H7 (cell line): Measurements from ENCODE around the gene FOXN3. TPM values are rescaled to one million over a fixed set of nuclear protein-coding genes. Genes with fewer than 3 reads are reported as not detected.

Experiments used
- DNase-seq: peaks from one replicate; pipeline ENCODE4 v3.0.0; 2012
- H3K27me3 ChIP-seq: 2 replicates; pipeline ENCODE4 v1.6.0; 2011; ENCODE audit warnings: mild to moderate bottlenecking, low read length; ENCODE audit not compliant: control insufficient read depth, insufficient read depth
- H3K36me3 ChIP-seq: replicated peaks from 2 replicates; pipeline ENCODE4 v1.5.1; 2011; ENCODE audit warnings: low read length; ENCODE audit not compliant: control insufficient read depth, insufficient read depth
- H3K4me3 ChIP-seq: 2 replicates; pipeline ENCODE4 v1.5.1; 2011; ENCODE audit warnings: low read depth, mild to moderate bottlenecking, control low read depth, low read length, moderate library complexity; ENCODE audit not compliant: insufficient read depth
- total RNA-seq: library from RNA; depleted of rRNA; stranded (reverse); fragments of >200 nt; shearing (Covaris generic); gene quantifications from 2 replicates; pipeline ENCODE4 v1.2.3, GENCODE V29; 2014

Gene FOXN3
- total RNA-seq, 1 experiment from 2014 or later = 64.6 TPM

DNA sequence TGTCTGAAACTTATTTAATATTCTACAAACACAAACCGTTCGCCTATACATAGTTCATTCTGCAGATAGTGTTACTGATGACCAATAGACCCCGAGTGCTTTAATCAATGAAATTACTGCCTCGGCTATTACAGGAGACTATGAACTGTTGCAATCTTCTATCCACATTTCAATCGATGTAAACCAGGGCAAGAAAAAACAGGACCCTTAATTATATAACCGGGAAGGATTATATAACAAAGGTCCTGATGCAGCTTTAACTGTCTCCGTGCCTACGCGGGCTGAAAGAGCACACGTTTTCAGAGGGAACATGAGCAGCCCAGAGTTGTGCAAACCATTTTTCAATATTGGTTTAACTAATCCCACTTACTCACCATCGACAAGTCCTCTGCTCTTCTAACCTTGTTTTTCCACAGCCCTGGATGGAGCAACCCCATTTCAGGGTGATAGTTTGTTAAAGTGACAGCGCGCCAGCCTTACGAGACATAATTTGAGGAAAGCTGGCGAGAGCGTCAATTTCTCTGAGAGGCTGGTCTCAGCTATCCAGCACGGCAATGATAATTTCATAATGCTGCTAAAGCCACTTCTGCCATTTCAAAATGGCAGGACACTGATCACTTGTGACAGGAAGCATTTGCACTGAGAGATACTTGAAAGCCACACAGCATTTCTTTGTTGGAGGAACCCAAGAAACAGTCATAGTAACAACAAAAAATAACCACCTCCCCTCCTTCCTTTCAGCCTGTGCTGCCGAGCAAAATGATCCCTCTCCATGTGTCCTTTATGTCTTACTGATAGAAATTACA, 184.6 kb downstream of the FOXN3 start:
- Histone ChIP-seq H3K4me3 (no peak overlapping the region), H3K36me3 (no peaks in the 10 kb centered on the region), H3K27me3 (no peaks in the 10 kb centered on the region)
- no peak for DNase-seq

DNA sequence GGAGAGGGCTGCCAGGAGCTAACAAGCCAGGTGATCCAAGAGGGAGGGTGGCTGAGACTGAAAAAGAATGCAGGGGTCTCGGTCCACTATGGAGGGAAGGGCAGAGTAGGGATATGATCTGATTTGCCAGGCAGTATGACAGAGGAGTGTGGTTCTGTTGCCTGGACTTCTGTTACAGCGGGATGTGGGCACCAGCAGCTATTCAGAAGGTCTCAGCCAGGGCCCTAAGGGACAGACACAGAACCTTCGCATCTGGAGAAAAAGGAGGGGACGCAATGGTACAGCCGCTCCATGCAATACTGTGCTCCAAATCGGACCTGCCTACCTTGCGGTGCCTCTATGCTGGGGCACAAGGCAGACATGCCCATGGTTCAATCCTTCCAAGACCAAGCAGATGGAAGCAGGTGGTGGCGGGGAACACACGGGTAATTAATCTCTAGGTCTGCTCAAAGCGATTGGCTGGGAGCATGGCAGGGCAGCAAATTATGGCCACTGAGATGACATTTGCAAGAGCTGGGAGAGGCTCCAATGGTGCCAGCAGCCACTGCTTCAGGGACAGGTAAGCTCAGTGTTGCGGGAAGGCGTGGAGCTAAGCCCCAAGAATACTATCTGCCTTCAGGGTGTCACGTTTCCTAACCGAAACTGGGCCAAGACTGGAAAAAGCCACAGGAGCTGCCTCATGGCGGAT, 185.5 kb downstream of the FOXN3 start:
- Histone ChIP-seq H3K36me3 (no peaks in the 10 kb centered on the region), H3K27me3 (no peaks in the 10 kb centered on the region), H3K4me3 (no peak overlapping the region)
- no peak for DNase-seq

DNA sequence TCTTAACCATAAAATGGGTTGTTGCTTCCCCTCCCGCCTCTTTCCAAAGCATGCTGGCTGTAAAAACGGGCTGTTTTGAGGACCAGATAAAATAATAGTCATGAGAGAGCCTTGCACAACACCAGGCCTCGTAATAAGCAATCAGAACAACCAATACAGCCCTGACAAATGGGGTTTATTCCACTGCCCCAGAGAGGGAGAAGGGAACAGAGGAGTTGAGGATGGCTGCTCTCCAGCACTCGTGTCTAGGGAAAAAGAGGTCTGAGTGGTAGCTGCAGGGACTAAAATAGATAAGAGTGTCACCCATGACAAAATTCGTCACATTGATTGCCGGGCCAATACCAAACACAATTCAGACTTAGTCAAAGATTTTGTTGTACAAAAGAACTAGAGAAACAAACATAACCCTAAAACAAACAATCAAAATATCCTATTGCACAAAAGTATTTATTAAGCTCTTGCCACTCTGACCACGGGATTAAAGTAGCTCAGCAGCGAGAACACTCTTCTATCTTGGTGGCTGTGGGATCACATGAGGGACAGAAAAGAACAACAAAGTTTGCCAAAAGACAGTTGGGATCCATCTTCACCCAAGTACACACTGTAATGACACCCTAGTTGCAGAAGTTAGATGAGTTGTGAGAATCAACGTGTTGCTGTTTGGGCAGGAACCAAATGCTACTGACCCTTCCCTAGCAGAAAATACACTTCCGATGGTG, 188.0 kb downstream of the FOXN3 start:
- no peak overlapping the region for H3K4me3 ChIP-seq
- H3K36me3 ChIP-seq = no peaks in the 10 kb centered on the region
- DNase-seq = no peak
- no peaks in the 10 kb centered on the region for H3K27me3 ChIP-seq

DNA sequence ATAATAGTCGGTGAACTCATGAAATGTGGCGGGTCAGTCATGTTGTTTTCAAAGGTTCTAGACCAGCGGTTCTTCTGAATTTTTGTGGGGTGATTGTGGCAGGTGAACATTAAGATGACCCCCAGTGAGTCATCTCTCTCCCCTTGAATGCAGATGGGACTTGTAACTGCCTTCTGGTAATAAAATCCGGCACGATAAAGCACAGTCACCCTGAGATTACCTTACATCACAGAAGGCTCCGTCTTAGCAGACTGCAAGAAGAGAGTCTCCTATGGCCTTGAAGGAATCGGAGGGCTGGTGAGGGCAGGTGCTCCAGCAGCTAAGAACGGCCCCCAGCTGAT, 189.6 kb downstream of the FOXN3 start:
- no peak overlapping the region for H3K4me3 ChIP-seq
- no peaks in the 10 kb centered on the region for H3K27me3 ChIP-seq
- no peak for DNase-seq
- H3K36me3 ChIP-seq = 0 out of 2 replicates have a peak, but pooled peaks cover 2% of the 10 kb centered on the region

DNA sequence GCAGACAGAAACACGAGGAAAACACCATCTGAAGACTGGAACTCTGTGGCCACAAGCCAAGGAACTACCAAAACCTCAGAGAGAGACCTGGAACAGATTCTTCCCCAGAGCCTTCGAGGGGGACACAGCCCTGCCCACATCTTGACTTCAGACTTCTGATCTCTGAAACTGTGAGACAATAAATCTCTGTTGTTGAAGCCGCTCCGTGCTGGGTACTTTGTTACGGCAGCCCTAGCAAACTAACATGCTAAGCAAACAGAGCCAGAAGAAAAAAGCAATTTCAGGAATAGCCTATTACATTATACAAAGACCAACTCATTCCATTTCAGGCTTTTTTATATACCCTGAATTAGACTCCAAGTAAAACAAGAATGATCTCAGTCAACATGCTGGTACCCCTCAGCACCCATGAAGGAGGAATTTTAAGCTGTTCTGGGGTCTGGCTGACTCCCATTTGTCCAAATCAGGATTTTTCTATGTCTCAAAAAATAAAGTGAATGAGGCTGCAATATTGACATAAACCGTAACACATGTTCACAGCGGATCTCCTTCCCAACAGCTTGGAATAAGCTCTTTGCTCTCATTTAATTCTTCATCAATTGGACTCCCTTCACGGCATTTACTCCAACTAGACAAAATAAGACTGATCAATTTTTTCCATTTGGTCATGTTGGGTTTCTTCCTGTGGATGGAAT, 190.1 kb downstream of the FOXN3 start:
- Histone ChIP-seq H3K4me3 (no peak overlapping the region), H3K27me3 (no peaks in the 10 kb centered on the region), H3K36me3 (0 out of 2 replicates have a peak, but pooled peaks cover 2% of the 10 kb centered on the region)
- no peak for DNase-seq

DNA sequence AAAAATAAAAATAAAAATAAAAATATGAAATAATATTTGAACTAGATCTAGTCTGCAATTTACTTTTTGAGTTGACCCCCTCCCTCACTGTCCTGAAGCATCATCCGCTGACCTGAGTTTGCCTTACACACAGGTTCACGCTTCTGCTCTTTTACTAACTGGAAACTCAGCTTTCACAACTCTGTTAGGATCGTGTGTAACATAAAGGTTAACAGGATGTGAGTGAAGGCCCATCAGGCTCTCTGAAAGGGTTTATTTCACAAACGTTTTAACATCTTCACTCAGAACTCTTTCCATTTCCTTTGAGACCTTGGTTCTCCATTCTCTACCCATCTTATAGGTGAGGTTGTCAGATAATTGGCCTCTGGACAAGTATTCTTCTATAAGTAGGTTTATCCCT, 191.4 kb downstream of the FOXN3 start:
- H3K4me3 ChIP-seq = no peak overlapping the region
- no peak for DNase-seq
- 0 out of 2 replicates have a peak, but pooled peaks cover 2% of the 10 kb centered on the region for H3K36me3 ChIP-seq
- no peaks in the 10 kb centered on the region for H3K27me3 ChIP-seq

DNA sequence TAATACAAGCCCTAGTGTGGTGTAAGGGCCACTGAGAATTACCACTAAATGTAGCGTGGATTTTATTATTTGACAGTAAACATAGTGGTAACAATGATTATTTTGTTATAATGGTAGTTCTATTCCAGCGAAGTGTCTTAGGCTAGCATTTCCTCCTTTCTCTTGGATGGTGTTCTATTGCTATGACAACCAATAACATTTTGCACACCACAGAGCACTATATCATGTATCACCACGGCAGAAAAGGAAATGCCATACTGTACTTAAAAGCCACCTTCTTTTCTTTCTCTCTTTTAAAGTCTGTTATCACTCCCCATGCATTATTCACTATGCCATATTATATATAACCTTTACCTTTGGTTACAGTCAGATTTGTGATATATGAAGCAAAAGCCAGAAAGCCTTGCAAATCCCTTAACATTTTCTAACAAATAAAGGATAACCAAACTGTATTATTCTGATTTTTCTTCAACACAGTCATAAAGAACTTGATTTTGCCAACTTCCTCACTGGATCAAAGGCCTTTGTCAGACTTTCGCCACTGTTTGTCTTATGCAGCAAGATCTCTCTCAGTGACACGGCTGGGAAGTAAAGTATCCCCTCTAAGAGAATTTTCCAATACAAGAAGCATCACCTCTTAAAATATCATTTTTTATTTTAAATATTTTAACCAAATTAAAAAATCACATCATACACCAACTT, 195.8 kb downstream of the FOXN3 start:
- Histone ChIP-seq H3K36me3 (0 out of 2 replicates have a peak, but pooled peaks cover 2% of the 10 kb centered on the region), H3K27me3 (no peaks in the 10 kb centered on the region), H3K4me3 (no peak overlapping the region)
- DNase-seq = no peak

DNA sequence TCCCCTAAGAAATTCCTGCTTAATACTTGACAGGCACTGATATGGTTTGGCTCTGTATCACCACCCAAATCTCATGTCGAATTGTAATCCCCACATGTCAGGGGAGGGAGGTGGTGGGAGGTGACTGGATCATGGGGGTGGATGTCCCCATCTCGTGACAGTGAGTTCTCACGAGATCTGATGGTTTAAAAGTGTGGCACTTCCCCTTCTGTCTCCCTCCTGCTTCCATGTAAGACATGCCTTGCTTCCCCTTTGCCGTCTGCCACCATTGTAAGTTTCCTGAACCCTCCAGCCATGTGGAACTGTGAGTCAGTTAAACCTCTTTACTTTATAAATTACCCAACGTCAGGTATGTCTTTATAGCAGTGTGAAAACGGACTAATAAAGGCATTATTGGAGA, 198.0 kb downstream of the FOXN3 start:
- H3K36me3 ChIP-seq = peaks cover 2% of the 10 kb centered on the region; the same call in 1 of the 2 replicates
- no peak for DNase-seq
- H3K27me3 ChIP-seq = no peaks in the 10 kb centered on the region
- no peak overlapping the region for H3K4me3 ChIP-seq

DNA sequence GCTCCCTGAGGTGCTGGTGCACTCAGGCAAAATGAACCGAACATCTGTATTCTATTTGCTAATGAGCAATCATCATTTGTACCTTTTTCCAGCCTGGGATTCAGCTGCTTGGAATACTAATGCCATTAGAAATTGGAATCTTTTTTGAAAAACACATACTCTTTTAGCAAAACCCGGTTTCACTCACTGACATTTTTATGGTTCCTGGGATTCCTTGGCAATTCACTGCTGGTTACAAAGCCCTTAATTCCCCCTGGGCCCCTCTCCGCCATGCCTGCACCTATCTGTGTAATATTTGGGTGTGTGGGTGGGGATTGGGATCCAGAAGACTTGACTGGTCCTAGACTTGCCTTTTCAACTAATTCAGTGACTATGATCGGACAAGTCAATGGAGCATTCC, 199.1 kb downstream of the FOXN3 start:
- no peak overlapping the region for H3K4me3 ChIP-seq
- no peak for DNase-seq
- no peaks in the 10 kb centered on the region; the same call in 1 of the 2 replicates for H3K36me3 ChIP-seq
- H3K27me3 ChIP-seq = no peaks in the 10 kb centered on the region

DNA sequence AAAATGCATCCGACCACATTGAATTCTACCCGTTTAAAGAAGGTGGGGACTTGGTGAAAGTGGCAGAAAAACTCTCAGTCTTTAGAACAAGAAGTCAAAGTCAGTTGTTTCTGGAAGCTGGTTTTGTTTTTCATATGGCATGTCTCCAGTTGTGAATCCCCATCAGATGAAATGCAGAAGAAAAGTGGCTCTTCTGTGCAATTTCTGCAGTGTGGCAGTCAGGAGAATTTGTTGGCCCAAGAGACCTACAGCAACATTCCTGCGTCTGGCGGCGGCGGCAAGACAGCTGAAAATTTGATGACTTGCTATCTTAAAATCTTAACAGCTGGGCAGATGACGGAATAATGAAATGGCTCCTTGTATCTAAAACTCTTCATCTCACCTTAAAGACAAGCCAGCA, 201.5 kb downstream of the FOXN3 start:
- H3K4me3 ChIP-seq = no peak overlapping the region
- DNase-seq = no peak
- H3K27me3 ChIP-seq = no peaks in the 10 kb centered on the region
- H3K36me3 ChIP-seq = no peaks in the 10 kb centered on the region; the same call in 1 of the 2 replicates

DNA sequence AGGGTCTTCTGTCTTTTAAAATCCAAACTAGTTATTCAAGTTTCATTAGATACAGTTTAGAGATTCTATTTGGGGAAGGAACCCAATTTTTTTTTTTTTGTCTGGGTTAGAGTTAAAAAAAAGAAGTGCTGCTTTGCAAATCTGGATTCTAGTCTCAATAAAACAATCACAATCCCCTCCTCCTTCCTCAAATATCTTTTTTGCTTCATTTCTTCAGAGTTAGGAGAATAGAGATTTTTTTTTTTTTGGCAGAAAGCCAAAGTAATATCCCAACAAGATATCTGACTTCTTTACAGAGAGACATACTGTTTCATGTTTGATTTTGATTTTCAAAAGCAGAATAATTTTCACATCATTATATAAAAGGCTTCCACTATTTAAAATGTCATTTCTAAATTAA, 201.9 kb downstream of the FOXN3 start:
- Histone ChIP-seq H3K4me3 (no peak overlapping the region), H3K36me3 (no peaks in the 10 kb centered on the region; the same call in 1 of the 2 replicates), H3K27me3 (no peaks in the 10 kb centered on the region)
- DNase-seq = no peak

DNA sequence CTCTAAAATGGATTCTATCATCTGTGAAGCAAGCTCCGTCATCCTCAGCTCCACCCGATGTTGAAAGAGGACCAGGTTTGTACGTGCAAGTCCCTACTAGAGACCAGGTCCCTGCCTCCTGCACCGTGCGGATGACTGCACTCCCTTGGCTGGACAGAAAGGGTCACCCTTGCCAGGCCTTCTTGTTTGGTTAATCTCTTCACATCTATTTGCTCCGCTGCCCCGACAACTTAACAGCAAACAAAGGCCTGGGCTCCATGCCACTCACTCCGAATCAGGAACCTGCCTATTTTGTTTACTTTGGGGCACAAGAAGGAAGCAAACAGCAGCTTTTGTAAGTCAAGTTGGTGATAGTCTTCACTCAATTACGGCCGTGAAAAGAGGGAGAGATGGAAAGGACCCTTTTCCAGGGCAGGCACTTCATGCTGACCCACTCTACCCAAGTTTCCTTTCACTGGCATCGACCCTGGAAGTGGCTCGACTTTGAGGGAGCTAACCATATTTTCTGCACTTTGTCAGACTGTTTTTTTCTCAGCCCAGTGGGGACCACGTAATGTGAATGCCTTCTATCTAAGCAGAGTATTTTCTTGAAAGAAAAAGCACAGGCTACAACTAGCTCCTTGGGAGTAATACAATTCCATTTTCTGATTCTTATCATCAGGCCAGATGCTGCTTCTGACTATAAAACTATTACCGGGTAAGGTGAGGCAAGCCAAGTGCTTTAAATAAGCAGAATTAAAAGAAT, 202.6 kb downstream of the FOXN3 start:
- DNase-seq = no peak

More for the DNA sequence above, 202.6 kb downstream of the FOXN3 start:
- Histone ChIP-seq H3K4me3 (no peak overlapping the region), H3K27me3 (no peaks in the 10 kb centered on the region), H3K36me3 (no peaks in the 10 kb centered on the region; the same call in 1 of the 2 replicates)
